ENCODE measurements around the gene PRM3.

GRCh38 chr16:11254913-11255736 is 18.3 kb downstream of the PRM3 start:
- TF ChIP-seq PKNOX1 (IDR thresholded peaks at IDR 0.05): no peak
- no peak for TF ChIP-seq ARNT (IDR thresholded peaks at IDR 0.05)
- TF ChIP-seq FOXM1 (IDR thresholded peaks at IDR 0.05; ENCODE audit: borderline replicate concordance): no peak
- TF ChIP-seq ELF4 (IDR thresholded peaks at IDR 0.05): no peak
- no peak for TF ChIP-seq SUZ12 (IDR thresholded peaks at IDR 0.05)
- TF ChIP-seq CTBP1 (IDR thresholded peaks at IDR 0.05; ENCODE audit: borderline replicate concordance): no peak
- TF ChIP-seq SP1 (IDR thresholded peaks at IDR 0.05): no peak
- no peak for TF ChIP-seq TARDBP (IDR thresholded peaks at IDR 0.05)
- no peak for TF ChIP-seq FOXA1 (IDR thresholded peaks at IDR 0.05)
- no peak for TF ChIP-seq HDGF (IDR thresholded peaks at IDR 0.05; ENCODE audit: borderline replicate concordance)
- TF ChIP-seq FOXK2 (IDR thresholded peaks at IDR 0.05): no peak
- no peak for TF ChIP-seq L3MBTL2 (conservative IDR thresholded peaks at IDR 0.05)
- no peak for TF ChIP-seq BHLHE40 (IDR thresholded peaks at IDR 0.05; ENCODE audit: borderline replicate concordance)
- no peak for TF ChIP-seq LEF1 (IDR thresholded peaks at IDR 0.05; ENCODE audit: borderline replicate concordance)
